ENCODE results near the gene LEMD3. TPM values are rescaled to one million over a fixed set of nuclear protein-coding genes. Genes with fewer than 3 reads are reported as not detected.

Gene LEMD3
- polyA plus RNA-seq, 2 of the 4 experiments (the other 2 are of a cell fraction), result 12.3 to 17.8 TPM

DNA sequence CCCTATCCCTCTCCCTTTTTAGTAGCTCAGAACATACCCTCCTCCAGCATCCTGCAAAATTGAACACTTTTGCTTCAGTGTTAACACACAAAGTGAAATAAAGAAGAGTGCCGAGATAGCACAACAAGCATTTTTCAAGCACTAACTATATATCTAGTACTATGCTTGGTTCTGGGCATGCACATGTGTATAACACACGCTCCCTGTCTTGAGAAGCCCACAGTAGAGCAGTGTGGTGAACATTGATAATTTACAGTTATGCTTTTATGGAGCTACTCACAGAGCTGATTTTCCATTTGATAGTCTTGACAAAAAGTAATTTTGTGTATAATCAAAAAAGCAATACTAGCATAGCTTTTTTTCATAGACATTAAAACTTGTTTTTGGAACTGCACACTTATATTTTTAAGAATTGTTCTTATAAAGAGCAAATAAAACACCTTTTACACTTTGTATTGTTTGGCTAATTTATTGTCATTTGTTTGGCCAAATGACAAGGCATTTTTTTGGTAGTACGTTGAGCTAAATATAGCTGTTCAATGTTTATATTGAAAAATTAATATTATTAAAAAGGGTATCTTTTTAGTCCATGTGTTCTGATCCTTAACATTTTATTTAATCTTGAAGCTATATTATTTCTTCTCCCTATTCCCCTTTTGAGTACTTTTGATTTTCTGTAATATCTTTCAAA is 39.7 kb downstream of the LEMD3 start:
- POLR2A ChIA-PET, result interaction anchor here (1.0 kb wide), 1 partner anchor 18 kb away, joined by 3 read pairs; no protein-coding TSS in a partner anchor
- FAIRE-seq, result no peak
- ATAC-seq, result no peak
- TF ChIP-seq SMC3 (IDR thresholded peaks at IDR 0.05), result no peak
- TF ChIP-seq GATA3 (IDR thresholded peaks at IDR 0.05; ENCODE audit: borderline replicate concordance), result no peak
- TF ChIP-seq MAX (IDR thresholded peaks at IDR 0.05), result no peak
- no peak for DNase-seq (ENCODE audit: low read depth in 1 of 2, low spot score in 1 of 2)
- Histone ChIP-seq H3K4me1 (peaks cover 10% of the 10 kb centered on the region; the same call in 1 of the 3 replicates), H3K27ac (no peak overlapping the region), H3K4me3 (no peak overlapping the region), H3K4me2 (no peak overlapping the region), H3K9me3 (no peaks in the 10 kb centered on the region)
- WGBS (ENCODE audit: missing lambda C conversion rate), result 86% methylated on average over 3 of the region's 3 CpGs
- CTCF ChIA-PET, result interaction anchor here (0.8 kb wide), 1 partner anchor 14 kb away, joined by 3 read pairs; no protein-coding TSS in a partner anchor

GRCh38 chr12:65209655-65210043 is 40.3 kb downstream of the LEMD3 start:
- POLR2A ChIA-PET, result interaction anchor here (1.0 kb wide), 1 partner anchor 19 kb away, joined by 3 read pairs; no protein-coding TSS in a partner anchor
- ATAC-seq (no peak), FAIRE-seq (no peak), DNase-seq (ENCODE audit: low read depth in 1 of 2, low spot score in 1 of 2) (no peak)
- 60% methylated on average over 2 of the region's 2 CpGs for WGBS (ENCODE audit: missing lambda C conversion rate)
- CTCF ChIA-PET, result interaction anchor here (0.8 kb wide), 1 partner anchor 14 kb away, joined by 3 read pairs; no protein-coding TSS in a partner anchor
- Histone ChIP-seq H3K9me3 (no peaks in the 10 kb centered on the region), H3K27ac (no peak overlapping the region), H3K4me3 (no peak overlapping the region), H3K4me1 (peaks cover 10% of the 10 kb centered on the region; the same call in 1 of the 3 replicates), H3K4me2 (no peak overlapping the region)
- no peak for TF ChIP-seq EHMT2 (IDR thresholded peaks at IDR 0.05; ENCODE audit: low read depth)
- TF ChIP-seq HEYL (CRISPR knock-in tag; IDR thresholded peaks at IDR 0.05), result no peak
- TF ChIP-seq ZFP36 (IDR thresholded peaks at IDR 0.05; ENCODE audit: borderline replicate concordance, partially characterized antibody), result no peak

DNA sequence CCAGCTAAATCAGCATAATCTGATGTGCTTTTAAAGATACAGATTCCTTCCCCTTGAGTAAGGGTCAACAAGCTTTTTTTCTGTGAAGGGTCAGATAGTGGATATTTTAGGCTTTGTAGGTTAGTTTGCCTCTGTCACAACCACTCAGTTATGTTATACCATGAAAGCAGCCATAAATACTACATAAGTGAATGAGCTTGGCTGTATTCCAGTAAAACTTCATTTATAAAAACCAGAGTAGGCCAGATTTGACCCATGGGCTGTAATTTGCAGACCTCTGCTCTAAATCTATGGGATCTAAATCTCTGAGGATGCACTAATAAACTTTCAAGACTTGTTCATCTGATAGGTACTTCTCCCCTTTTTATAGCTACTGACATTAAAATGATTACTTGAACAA is 47.7 kb downstream of the LEMD3 start:
- CTCF ChIA-PET, result interaction anchor here (0.7 to 2.1 kb wide), 4 partner anchors 9 to 56 kb away, joined by 3 to 6 read pairs (median 3); no protein-coding TSS in a partner anchor

More for the DNA sequence above, 47.7 kb downstream of the LEMD3 start:
- POLR2A ChIA-PET, result no interaction called here
- no peak overlapping the region for H3K4me2 ChIP-seq
- FAIRE-seq, result no peak
- no peaks in the 10 kb centered on the region for H3K4me1 ChIP-seq
- DNase-seq (ENCODE audit: low read depth in 1 of 2, low spot score in 1 of 2), result no peak
- no peak overlapping the region for H3K4me3 ChIP-seq
- no peak for ATAC-seq
- peaks cover 18% of the 10 kb centered on the region for H3K9me3 ChIP-seq
- TF ChIP-seq CTCF (IDR thresholded peaks at IDR 0.05) (no peak), BHLHE40 (IDR thresholded peaks at IDR 0.05; ENCODE audit: low read depth, low read length) (no peak), SREBF2 (IDR thresholded peaks at IDR 0.05) (no peak), CBX2 (IDR thresholded peaks at IDR 0.05; ENCODE audit: borderline replicate concordance, low read depth) (no peak), JUNB (IDR thresholded peaks at IDR 0.05) (no peak), CHD4 (IDR thresholded peaks at IDR 0.05; ENCODE audit: borderline replicate concordance) (no peak), MYC (IDR thresholded peaks at IDR 0.05; ENCODE audit: borderline replicate concordance, low read length) (no peak), RAD21 (conservative IDR thresholded peaks at IDR 0.05 in 1 of 2, IDR thresholded peaks at IDR 0.05 in 1 of 2) (no peak), KDM1A (IDR thresholded peaks at IDR 0.05; ENCODE audit: low read depth) (no peak), HES2 (IDR thresholded peaks at IDR 0.05) (no peak), CHD2 (IDR thresholded peaks at IDR 0.05; ENCODE audit: low read length, partially characterized antibody) (no peak), EHF (CRISPR knock-in tag; IDR thresholded peaks at IDR 0.05) (no peak), RARB (CRISPR knock-in tag; IDR thresholded peaks at IDR 0.05) (no peak), E2F6 (IDR thresholded peaks at IDR 0.05; ENCODE audit: borderline replicate concordance, low read depth) (no peak), ESRRA (IDR thresholded peaks at IDR 0.05; ENCODE audit: borderline replicate concordance, low read length) (no peak), CBX8 (IDR thresholded peaks at IDR 0.05) (no peak), RFX5 (IDR thresholded peaks at IDR 0.05) (no peak), HDAC2 (IDR thresholded peaks at IDR 0.05) (no peak)
- TF ChIP-seq, protein P1, sequence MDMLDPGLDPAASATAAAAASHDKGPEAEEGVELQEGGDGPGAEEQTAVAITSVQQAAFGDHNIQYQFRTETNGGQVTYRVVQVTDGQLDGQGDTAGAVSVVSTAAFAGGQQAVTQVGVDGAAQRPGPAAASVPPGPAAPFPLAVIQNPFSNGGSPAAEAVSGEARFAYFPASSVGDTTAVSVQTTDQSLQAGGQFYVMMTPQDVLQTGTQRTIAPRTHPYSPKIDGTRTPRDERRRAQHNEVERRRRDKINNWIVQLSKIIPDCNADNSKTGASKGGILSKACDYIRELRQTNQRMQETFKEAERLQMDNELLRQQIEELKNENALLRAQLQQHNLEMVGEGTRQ (IDR thresholded peaks at IDR 0.05), result no peak
- no peak overlapping the region for H3K27ac ChIP-seq

All from A549 (cell line).